Measurements from ENCODE around the gene NCAM1.

Gene NCAM1

GRCh38 chr11:113295993-113296392, 334.8 kb downstream of the NCAM1 start:
- in situ Hi-C loops (cut with HindIII; ENCODE audit: low sequenced_read_pairs): loop anchor here (5.0 kb wide), 1 partner anchor 34 kb away; no protein-coding TSS in a partner anchor

DNA sequence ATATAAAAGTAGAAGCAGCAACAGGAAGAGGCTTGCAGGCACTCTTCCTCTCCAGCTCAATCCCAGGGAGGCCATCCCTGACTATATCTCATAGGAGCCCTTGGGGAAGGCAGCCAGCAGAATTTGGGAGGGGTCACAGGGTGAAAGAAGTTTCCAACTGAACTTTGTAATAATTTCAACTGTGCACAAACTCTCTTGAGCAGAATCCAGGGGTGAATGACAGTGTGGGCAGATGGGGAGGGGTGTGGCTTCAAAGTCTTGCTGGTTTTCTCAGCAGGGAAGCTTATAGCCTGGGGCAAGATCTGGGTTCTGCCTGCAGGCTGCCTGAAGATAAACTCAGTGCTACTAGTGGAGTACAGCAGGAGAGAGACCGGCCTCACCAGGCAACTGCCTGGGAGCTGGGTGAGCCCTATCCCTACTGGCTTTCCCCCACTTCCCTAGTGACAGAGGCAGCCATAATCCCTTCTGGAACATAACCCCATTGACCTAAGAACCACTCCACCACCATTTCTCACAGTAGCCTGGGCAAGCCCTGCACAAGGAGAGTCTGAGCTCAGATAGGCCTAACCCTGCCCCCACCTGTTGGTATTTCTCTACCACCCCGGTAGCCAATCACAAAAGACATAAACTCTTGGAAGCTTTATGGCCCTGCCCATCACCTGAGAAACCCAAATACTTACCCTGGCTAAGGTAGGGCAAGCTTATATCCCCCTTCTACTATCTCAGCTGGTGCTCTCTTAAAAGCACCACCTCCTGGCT, 335.4 kb downstream of the NCAM1 start:
- in situ Hi-C loops (cut with HindIII; ENCODE audit: low sequenced_read_pairs): loop anchor here (5.0 kb wide), 1 partner anchor 34 kb away; no protein-coding TSS in a partner anchor

GRCh38 chr11:113298496-113298895, 337.3 kb downstream of the NCAM1 start:
- in situ Hi-C loops (cut with HindIII; ENCODE audit: low sequenced_read_pairs): loop anchor here (5.0 kb wide), 1 partner anchor 36 kb away; no protein-coding TSS in a partner anchor

- in situ Hi-C loops (cut with HindIII; ENCODE audit: low sequenced_read_pairs): no loop called here
These were observed 343.7 kb downstream of the NCAM1 start for GRCh38 chr11:113304916-113305315.

GRCh38 chr11:113305440-113306336, 344.5 kb downstream of the NCAM1 start:
- in situ Hi-C loops (cut with HindIII; ENCODE audit: low sequenced_read_pairs): no loop called here

DNA sequence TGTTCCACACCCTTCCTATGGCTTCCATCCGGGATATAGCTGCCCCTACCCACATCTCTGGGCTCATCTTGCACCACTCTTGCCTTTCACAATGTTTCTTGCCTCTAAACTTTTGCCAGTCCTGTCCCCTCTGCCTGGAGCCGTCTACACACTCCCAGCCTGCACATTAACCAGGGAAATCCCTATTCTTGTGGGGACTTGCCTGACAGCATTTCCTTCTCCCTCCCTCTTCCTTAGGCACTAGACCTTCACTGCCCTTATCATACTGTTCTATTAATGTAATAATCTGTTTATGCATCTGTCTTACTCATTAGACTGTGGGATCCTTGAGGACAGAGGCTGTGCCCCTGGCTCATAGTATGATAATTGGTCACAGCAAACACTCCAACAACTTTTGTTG, 347.4 kb downstream of the NCAM1 start:
- in situ Hi-C loops (cut with HindIII; ENCODE audit: low sequenced_read_pairs): no loop called here

- in situ Hi-C loops (cut with HindIII; ENCODE audit: low sequenced_read_pairs): no loop called here
These were observed 350.3 kb downstream of the NCAM1 start for GRCh38 chr11:113311536-113311935.

GRCh38 chr11:113313601-113314000, 352.4 kb downstream of the NCAM1 start:
- in situ Hi-C loops (cut with HindIII; ENCODE audit: low sequenced_read_pairs): no loop called here

DNA sequence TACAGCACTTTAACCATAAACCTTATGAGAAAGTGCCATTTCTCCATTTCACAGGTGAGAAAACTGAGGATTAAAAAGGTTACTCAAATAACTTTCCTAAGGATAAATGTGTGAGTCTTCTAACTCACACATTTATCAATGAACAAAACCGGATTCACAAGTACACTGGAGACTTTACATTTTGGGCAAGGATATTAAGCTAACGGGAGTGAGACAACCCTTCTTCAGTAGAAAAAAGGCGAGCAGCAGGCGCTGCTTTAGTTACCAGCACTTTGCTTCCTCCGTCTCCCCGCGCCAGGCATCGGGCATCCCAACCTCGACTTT, 352.8 kb downstream of the NCAM1 start:
- in situ Hi-C loops (cut with HindIII; ENCODE audit: low sequenced_read_pairs): no loop called here

- in situ Hi-C loops (cut with HindIII; ENCODE audit: low sequenced_read_pairs): no loop called here
These were observed 353.4 kb downstream of the NCAM1 start, which contains the start of gene TTC12 for GRCh38 chr11:113314389-113315301. Gene TTC12, plus strand, starts transcription at chr11:113314583. Its CDS starts 1,675 bp downstream, at chr11:113316258.

DNA sequence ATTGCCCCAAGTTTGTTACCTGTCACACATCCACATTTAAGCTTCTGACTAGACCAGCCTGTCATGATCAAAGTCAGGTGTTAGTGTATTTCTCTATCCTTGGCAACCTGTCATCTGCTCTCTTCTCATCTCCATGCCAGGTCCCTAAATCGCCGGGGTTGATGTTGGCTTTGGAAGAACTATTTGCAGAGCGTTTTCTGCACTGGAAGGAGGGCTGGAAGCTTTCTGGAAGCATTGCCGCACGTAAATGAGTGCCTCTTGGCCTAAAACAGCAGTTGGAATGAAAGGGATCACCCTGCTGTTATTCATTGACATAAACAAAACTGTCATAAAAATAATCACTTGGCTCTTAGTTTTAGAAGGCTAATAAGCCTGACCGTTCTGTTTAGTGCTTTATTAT, 354.6 kb downstream of the NCAM1 start:
- in situ Hi-C loops (cut with HindIII; ENCODE audit: low sequenced_read_pairs): no loop called here

DNA sequence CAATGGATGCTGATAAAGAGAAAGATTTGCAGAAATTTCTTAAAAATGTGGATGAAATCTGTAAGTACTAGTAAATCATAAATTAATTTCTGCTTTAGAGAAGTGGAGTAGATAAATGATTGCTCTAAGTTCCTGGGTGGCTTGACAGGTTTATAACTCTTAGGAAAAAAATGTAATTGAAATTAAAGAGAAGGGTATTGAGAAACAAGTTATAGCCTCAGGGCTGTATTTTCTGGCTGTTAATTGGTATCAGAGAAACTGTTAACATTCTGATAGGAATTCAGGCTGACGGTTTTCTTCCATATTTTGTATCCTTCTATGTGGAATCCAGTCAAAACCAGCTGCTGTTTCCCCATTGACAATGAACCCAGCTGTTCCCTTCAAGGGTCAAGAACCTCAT, 355.0 kb downstream of the NCAM1 start:
- in situ Hi-C loops (cut with HindIII; ENCODE audit: low sequenced_read_pairs): no loop called here

- in situ Hi-C loops (cut with HindIII; ENCODE audit: low sequenced_read_pairs): no loop called here
These were observed 356.1 kb downstream of the NCAM1 start for GRCh38 chr11:113317339-113317738.

DNA sequence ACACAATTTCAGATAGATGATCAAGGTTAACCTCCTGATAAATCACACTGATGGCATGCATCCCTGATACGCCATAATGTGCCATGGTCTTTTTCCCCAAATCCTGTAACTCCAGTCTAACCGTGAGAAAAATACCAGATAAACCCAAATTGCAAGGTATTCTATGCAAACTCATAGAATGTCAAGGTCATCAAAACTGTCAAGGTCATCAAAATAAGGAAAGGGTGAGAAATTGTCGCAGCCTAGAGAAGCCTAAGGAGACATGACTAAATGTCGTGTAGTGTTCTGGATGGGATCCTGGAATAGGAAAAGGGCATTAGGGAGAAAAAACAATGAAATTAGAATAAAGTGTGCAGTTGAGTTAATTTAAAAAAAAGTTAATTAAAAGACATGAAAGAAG, 357.9 kb downstream of the NCAM1 start:
- in situ Hi-C loops (cut with HindIII; ENCODE audit: low sequenced_read_pairs): no loop called here

DNA sequence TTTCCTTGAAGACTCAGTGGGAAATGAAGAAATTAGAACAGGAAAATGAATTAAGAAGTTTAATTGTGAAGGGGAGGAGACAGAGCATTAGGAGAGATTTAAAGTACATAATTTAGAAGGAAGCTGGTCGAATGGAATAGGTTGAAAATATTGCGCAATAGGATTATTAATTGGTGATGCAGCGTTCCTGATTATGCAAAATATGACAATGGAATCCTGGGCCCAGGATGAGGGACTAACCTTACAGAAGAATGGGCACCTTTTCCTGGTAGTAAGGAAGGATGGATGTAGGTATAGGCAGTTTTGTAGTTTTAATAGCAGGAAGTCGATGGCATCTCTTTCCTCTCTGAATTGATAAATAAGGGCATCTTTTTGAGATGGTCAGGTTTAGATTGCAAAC, 360.9 kb downstream of the NCAM1 start:
- in situ Hi-C loops (cut with HindIII; ENCODE audit: low sequenced_read_pairs): no loop called here

DNA sequence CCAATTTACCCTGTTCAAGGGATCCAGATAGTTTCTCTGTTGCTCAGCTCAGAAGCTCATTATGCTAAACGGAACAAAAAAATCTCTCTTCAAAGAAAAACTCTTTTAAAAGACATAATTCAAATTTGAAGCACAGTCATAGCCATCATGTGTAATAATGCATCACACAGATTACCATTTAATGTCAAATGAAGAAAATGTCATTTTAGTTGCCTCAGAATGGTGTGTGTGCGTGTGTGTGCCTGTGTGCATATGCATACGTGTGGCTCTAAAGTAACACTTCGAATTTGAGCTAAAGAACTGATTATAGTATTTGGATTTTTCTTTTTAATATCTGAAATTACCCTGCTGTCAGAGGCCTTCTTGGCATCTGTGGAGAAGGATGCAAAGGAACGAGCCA, 363.0 kb downstream of the NCAM1 start:
- in situ Hi-C loops (cut with HindIII; ENCODE audit: low sequenced_read_pairs): no loop called here

Data from endothelial cell of hepatic sinusoid (primary cell).